HPDE6-E6E7 (cell line): ENCODE data around the gene C4orf50.
"Not testable (repeated sequence)": the region's sequence is repeated elsewhere in the genome, so short reads cannot be mapped to it uniquely, and the experiment has no call there.

Experiments used
- DNase-seq: peaks from one replicate; pipeline ENCODE4 v3.0.0; 2011; ENCODE audit warnings: missing footprints; ENCODE audit errors: extremely low spot score

The C4orf50 gene

DNA sequence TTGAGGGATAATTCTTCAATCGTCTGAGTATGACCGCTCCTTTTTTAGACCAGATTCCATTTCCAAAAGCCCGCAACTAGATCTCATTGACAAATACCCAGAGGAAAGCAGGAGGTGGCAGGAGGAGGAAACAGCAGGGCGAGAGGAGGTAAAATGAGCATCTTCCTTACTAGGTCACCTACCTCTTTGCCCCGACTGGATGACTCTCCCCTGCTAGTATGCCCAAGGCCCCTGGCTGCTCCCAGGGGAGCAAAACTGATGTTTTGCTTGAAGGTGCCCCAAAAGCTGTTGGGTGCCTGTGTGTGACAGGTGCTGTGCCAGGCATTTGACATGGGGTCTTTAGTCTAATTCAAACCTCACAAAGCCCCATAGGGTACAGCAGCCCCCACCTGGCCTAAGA is 48.9 kb downstream of the C4orf50 start:
- no peak for DNase-seq

DNA sequence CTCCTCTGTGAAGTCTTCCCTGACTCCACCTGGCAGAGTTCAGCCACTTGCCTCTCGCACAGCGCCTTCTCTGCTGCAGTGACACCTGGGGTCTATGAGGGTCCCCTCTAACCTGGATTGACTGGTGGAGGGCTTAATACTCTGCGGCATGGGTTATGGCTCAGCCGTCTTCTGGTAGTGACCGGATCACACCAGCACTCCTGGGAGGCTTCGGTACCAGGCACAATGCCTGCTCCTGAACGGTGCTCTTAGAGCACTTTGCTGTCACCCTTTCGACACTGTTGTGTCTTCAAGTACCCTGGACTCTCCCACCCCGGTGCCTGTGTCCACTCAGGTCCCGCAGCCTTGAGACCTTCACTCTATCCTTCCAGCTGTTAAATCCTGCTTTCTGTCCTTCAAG is 50.0 kb downstream of the C4orf50 start:
- no peak for DNase-seq

DNA sequence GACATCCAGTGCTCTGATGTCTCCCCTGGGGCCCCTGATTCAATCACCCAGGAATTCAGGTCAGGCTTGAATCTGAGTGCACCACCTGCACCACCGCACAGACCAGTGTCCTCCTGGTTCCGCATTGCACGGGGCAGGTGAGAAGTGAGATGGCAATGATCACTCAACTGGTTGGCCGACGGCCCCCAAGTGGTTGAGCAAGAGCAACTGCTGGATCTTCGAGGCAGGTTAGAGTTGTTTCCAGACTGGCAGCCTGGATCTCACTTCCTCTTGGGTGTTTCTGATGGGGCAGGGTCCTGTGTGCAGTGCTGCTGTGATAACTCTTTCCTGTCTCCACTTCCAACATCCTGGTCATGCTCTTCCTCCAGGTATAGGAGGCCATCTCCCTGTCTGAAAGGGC is 50.4 kb downstream of the C4orf50 start:
- DNase-seq = no peak

DNA sequence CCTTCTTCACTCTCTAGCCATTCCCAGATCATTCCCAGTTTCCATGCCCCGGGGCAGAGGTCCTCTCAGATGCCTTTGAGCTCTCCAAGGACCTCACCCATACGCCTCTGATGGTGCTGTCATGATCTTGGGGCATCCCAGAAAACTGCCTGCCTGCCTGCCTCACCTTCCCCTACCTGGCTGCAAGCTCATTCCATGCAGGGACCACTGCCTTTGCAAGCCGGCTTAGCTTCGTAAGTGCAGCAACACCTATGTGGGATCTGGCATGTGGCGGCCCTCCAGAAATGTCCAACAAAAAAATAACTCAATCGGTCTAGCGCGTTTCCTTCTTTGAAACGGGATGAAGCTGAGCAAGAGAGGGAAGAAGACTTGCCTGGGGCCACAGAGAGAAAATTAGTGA is 53.0 kb downstream of the C4orf50 start:
- no peak for DNase-seq

DNA sequence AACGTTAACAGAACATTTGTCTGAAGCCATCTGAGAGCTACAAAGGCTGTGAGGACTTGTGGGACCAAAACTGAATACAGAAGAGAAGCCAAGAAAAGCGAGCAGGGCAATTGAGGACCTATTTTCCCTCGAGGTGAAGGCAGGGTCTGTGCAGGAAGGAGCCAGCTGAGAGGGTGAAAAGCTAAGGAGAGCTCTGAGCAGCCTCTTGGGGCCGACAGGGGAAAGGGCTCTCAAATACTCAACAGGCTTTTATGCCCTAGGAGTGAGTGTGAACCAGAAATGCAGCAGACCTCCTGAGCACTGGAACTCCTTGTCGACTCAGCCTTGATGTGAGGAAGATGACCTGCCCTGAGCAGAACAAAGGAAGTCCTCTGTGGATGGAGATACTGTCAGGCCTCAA is 54.2 kb downstream of the C4orf50 start:
- DNase-seq = no peak

DNA sequence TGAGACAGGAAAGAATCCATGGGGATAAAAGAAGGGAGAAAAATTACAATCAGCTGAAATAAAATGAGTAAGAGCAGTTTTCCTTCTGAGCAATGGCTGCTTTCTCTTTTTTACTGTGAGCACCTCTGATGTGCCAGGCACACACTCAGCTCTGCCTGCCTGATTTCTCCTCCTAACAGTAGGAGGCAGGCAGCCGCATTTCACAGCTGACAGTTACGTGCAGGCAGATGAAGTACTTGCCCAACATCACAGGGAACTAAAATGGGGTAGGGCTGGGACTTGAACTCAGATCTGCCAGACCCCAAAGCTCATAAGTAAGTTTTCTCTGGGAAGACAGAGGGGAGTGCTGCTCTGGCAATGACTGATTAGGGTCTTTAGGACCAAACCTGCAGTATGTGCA is 54.6 kb downstream of the C4orf50 start:
- DNase-seq = no peak

DNA sequence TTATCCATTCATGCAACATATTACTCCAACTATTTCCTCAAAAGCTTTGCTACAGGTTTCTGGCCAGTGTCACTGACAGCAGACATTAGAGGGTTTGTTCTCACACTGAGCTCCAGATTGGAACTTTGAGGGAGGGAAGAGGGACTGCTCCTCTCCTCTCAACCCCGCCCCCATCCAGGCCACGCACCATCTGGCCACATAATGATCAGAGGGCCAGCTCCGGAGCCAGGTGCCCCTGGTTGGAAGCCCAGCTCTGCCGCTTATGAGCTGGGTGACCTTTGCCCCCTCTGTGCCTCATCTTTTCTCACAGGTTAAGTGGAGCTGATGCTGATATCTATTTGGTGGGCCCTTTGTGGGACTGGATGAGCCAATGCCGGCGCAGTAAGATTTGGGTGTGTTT is 55.8 kb downstream of the C4orf50 start:
- no peak for DNase-seq

DNA sequence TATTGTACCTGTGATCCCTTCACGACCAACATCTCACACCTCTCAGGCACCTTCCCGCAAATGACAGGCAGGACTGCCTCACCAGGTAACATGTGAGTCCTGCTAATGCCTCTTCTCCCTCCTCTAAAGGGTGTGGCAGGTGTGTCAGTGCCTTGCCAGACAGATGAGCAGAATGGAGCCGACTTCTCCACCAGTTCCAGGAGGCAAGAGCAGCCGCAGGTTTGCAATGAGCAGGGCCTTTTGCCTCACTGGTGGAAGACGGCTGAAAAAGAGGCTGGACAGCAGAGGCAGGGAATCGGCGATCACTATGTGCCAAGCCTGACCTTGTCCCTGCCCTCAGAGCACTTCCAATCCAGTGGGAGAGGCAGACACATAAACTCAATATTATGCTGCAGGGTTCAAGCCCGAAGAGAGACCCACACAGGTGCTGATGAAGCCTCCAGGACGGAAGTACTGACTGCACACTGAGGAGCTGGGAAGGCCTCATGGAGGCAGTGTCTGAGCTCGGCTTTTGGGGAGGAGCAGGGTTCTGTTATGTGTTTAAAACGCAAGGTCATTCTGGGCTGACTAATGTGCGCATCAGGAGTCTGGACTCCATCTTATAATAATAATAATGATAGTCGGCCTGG is 57.9 kb downstream of the C4orf50 start:
- DNase-seq = no peak

DNA sequence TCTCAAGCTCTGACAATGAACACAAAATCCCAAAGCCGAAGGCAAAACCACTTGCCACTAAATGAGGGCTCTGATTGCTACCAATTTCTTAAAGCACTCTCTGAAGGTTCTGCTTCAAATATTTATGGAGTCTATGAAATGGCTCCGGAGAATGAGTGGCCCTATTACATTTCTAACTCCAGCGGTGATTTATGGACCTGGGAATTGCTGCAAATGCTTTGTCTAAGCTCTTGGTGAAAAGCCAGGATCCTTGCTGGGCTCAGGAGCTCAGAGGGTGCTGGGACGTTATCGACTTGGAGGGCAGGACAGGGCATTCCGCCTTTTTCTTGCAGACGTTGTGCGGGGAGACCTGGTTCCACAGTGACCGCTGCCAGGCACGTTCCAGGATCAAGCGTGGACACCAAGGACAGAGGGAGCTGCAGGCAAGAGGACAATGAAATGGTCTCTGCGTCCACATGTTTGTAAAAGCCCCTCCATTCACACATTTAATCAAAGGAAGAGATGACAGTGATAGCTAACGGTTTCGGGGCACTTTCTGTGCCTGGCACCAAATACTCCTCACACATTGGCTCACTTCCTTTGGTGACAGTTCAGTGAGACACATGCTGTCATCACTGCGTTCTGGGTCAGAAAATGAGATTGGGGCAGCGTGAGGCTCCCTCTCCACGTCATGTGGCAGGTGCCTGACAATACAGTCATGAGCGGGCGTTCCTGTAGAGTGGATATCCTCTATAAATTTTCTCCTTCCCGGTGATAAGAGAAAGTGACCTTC is 58.8 kb downstream of the C4orf50 start:
- DNase-seq = no peak

DNA sequence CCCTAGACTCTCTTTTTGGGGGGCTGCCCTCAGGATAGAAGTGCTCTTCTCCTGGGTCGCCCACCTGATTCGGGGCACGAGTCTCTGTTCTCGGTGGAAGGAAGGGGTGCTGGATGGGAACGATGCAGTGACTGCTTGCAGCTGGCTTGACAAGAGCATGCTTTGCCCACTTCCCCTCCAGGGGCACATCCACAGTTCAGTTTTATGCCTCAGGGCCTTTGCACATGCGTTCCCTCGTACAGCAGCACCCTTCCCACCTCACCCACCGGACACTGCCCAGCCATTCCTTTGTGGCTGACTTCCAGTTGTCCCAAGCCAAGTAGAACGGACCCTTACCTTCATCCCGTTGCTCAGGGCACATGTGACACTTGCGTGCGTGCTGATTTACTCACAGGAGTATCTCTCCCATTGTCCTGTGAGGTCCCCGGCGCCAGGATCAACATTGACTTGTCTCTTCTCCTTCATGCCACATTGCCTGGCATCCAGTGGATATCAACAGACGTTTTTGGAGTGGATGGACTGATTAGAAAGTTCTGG is 60.0 kb downstream of the C4orf50 start:
- DNase-seq = no peak

DNA sequence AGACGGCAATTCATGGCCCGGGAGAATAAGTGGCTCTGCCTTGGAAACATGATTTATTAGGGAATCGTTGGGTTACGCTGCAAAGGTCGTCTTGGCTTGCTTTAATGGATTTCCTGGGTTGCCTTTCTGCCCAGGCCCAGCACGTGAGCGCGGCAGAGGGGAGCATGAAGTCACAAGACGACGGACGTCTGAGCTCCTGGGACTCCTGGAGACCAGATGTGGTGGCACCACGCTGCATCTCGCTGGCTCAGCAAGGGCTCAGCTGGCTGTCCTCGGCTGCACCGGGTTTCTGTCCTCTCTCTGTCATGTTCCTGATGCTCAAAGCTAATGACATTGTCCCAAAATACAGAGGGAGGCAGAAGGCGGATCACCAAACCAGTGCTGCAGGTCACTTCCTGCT is 61.2 kb downstream of the C4orf50 start:
- DNase-seq = no peak

DNA sequence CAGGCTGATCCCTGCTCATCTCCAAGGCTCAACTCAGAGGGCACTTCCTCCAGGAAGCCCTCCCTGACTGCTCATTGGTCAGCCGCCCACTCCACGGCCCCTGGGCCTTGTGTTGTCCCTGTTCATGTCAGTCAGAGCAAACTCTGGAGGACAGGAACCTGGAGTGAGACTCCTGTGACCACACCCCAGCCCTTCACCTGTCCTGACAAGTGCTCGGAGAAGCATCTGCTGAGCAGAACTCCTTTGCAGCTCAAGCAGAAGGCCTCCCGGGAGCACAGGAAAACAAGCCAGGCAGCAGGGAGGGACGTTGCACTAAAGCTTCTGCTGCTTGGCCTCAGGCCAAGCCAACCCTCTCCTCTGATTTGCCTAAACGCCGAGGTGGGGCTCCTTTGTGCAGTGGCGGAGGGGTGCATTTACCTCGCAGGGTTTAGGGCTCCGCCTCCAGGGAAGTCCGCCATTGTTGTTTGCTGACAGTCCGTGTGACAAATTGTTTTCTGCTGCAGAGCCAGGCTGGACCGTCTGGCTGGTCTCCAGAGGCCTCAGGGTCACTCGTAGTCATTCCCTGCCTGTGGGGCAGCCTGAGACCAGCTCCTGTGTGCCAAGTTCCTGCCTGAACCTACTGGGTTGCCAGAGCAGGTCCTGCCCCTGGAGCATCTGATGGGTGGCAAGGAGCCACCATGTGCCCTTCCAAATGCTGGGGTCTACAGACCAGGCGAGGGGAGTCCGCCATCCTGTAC is 61.8 kb downstream of the C4orf50 start:
- no peak for DNase-seq

DNA sequence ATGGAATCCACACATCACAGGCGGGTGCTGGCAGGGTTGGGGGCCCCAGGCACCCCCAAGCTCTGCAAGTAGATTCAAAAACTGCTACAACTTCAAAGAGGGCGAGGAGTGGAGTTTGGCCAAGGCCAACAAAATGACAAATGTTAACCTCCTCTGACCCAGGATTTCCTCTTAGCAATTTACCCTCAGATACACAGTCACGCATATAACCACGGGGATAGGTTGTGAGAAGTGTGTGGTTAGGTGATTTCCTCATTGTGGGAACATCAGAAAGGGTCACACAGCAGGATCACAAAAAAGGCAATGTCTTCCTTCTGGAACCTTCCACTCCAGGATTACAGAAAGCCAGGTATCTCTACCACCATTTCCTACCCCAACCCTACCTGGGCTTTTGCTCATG is 62.4 kb downstream of the C4orf50 start:
- DNase-seq = no peak

DNA sequence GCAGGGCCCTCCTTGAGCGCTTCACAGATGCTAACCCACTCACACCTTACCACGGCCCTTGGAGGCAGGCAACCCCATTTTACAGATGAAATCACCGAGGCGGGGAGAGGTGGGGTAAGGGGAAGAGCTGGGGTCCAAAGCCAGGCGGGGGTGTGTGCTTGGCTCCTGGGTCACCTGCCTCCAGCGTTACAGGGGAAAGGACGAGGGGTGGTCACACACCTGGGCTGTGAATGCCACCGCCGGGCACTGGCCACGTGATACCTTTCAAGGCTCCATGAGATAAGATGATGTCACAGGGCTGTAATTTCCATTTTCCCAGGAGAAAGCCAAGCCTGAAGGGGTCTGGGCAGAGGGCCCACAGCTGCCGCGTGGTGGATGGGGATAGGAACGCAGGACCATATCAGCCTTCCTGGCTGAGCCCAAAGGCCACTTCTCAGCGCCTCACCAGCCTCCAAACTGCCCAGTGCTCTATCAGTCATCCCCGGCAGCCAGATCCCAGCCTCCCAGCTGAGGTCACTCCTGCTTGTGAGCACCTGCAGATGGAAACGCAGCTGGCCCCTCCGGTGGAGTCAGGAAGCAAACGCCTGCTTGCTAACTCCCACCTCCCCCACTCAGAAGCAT is 62.9 kb downstream of the C4orf50 start:
- no peak for DNase-seq

DNA sequence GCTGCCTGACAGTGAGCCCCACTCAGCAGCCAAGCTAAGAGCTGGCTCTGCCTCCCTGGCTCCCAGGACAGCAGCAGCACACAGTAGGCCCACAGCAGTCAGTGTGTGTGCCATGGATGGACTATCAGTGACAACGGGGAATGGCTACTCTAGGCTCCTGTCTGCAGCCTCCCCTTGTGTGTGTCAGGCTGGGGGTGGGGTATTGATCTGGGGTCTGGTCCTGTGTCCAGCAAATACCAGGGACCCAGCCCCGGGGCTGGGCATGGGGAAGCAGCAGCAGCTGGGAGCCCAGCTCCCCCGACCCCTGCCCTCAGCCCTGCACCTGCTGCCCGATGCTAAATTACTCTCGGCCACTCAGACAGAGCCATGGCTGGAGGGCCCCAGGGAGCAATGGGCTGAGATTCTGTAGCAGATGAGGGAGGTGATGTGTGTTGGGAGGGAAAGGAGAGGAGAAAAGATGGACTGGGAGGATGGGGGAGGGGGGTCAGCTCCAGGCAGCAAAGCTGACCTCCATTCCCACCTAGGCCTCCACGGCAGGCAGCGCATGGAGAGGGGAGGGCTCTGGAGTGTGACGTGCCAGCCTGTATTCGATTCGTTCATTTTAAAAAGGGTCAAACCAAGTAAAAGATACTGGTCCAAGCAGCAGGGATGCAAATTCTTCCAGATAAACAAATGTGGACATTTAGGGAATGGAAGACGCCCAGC is 64.0 kb downstream of the C4orf50 start:
- no peak for DNase-seq

DNA sequence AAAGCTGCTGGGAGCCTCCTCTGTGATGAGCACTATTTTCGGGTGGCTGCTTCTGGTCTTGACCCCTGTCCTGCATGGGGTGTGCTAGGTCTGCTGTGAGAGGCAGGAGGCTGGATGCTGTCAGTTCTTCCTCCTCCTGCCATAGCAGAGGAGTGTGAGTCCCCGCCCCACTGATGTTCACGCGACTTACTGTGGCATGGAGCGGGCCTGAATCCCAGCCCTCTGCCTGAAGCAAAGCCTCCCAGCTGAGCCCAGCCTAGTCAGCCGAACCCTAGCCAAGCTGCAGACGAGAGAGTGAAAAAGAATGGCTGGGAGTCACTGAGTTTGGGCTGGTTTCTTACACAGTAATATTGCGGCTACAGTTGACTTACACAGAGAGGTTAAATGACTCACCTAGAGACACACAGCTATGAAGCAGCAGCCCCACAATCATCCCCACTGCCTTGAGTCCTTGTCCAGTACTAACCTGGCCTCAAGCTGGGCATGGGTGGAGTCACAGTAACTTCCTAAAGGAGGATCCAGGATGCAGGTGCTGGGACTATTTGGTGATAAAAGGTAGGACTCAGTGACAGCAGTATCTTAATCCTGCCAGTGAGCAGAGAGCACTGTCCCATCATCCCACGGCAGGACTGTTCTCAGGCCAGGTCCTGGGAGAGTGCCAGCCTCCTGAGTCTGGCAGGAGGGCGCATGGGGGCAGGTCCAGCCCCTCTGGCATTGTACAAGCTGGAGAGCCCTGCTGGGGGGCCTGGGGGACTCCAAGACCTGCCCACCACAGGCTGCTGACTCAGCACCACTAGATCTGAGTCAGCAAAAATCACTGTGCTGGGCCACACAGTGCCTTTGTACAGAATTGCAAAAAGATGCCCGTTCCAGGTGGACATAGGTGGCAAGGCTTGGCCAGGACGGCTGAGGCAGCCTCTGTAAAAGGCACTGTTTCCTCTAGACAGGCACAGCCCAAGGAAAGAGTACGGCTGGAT is 65.0 kb downstream of the C4orf50 start:
- no peak for DNase-seq

DNA sequence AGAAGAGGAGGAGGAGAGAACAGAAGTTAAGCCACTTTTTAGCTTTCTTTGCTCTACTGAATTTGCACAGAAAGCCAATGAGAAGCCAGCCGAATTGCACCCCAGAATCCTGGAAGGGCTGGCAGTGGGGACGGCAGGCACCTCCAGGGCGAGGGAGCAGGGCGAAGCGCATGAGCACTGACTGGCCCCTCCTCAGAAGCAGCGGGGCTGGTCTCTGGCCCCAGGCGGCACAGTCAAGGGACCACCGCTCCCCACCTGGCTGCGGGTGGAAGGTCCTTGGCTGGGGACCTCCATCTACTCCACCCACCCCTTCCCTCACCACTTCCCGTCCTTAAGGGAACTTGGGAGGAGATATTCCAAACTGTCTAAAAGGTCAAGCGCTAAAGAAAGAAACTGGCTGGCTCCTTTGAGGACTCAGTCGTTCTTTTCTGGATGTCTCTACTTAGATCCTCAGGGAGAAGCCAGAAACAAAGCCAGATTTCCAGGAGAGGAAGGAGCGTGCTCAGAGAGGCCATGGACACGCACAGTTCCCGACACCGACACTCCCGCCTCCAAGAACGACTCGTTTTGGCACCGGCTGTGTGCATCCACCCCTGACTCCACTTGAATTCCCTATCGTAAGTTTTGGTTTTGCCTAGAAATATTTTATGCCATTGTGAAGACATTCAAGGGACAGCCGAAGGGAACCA is 65.8 kb downstream of the C4orf50 start:
- no peak for DNase-seq

DNA sequence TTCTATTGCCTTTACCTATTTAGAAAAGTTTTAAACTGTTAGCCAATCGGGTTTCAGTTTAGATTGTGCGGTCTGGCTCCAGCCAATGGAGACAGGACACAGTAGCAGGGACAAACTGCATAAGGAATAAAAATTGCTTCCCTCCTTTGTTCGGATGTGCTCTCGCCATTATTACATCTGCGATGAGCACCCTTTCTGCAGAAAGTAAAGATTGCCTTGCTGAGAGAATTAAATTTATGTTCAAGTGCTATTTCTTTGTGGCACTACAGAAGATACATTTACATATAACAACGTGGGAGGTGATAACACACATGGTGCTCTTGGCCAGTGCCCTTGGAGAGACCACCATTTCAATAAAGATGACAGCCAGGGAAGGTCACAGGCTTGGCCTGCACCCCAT is 71.6 kb downstream of the C4orf50 start:
- DNase-seq = not testable (repeated sequence)

DNA sequence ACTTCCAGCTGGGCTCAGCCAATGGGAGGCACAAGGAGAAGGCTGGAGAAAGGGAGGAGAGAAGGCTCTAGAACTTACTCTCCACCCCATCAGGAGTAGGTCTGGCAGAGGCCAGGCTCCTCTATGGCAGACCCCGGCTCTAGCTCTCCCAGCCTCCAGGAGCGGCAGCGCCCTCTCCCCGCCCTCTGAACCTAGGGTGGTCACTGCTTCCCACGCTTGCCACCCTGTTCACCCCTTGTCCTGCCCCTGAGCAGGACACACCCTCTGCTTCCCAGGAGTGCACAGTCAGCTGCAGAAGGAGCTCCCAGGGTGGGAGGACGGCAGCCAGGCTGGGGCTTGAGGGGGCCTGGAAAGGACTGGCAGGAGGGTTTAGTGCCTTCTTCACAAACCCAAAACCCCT is 72.3 kb downstream of the C4orf50 start:
- no peak for DNase-seq

DNA sequence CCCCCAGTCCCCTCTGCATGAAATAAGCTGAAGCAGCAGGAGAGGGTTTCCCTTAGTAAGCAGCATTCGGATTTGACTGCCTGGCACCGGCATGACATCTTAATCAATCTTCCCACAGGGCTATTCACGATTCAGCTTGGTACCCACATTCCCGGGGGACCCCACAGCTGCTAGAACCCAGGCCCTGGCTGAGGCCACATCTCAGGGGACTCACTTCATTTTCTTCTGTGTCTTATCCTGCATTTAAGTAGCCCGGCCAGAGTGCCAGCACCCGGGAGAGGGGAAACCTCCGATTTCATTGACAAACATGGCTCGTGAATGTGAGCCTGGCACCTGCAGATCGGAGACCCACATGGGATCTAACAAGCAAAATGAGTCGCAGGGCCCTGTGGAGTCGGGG is 73.1 kb downstream of the C4orf50 start:
- no peak for DNase-seq
